Measurements from ENCODE around the gene NOP58. TPM values are rescaled to one million over a fixed set of nuclear protein-coding genes. Genes with fewer than 3 reads are reported as not detected.

NOP58 gene
- total and polyA plus RNA-seq, 2 of the 8 experiments (the other 6 are each of a cell fraction or from before 2014, with no cell fraction given): 41.5 to 133 TPM

- ChIA-PET CTCF (ENCODE audit: partially characterized antibody) (interaction anchor here (0.9 to 1.8 kb wide), 3 partner anchors 12 to 127 kb away, joined by 3 to 5 read pairs (median 4); no protein-coding TSS in a partner anchor), POLR2A (ENCODE audit: partially characterized antibody) (interaction anchor here (1.6 kb wide), 1 partner anchor 19 kb away, joined by 4 read pairs; no protein-coding TSS in a partner anchor)
- no peak overlapping the region for H2BK5ac ChIP-seq (ENCODE audit: low read depth, low read length)
- no peak overlapping the region for H2BK12ac ChIP-seq (ENCODE audit: low read depth, low read length)
- H3K18ac ChIP-seq (ENCODE audit: extremely low read depth, low read length): no peak overlapping the region
- H2AFZ ChIP-seq (ENCODE audit: low read length): no peak overlapping the region
- no peak overlapping the region for H3K4me3 ChIP-seq (ENCODE audit: extremely low read depth in 1 of 4, insufficient read depth in 2 of 4, low read depth in 3 of 4, low read length in 4 of 4)
- no peak overlapping the region for H3K14ac ChIP-seq (ENCODE audit: insufficient read length)
- no peak overlapping the region; the same call in 1 of the 2 replicates for H4K8ac ChIP-seq (ENCODE audit: extremely low read depth, insufficient read depth, low read length)
- no peaks in the 10 kb centered on the region for H3K9me3 ChIP-seq (ENCODE audit: insufficient read depth in 2 of 2, low read depth in 1 of 2, low read length in 1 of 2)
- H4K20me1 ChIP-seq (replicated peaks in 1 of 2; ENCODE audit: control insufficient read depth in 1 of 2, insufficient read depth in 2 of 2, low read length in 2 of 2): no peaks in the 10 kb centered on the region
- no peak overlapping the region for H2BK15ac ChIP-seq (ENCODE audit: low read length)
- H3K4me2 ChIP-seq (ENCODE audit: insufficient read depth in 1 of 2, low read depth in 2 of 2, low read length in 2 of 2): no peak overlapping the region
- H4K91ac ChIP-seq (replicated peaks; ENCODE audit: insufficient read length, low read length): no peak overlapping the region
- H3K36me3 ChIP-seq (ENCODE audit: control insufficient read depth in 2 of 4, insufficient read depth in 4 of 4, low read length in 3 of 4): no peaks in the 10 kb centered on the region
- no peak for TF ChIP-seq SP1 (IDR thresholded peaks at IDR 0.05; ENCODE audit: low read depth, low read length)
- no peak for TF ChIP-seq BACH1 (IDR thresholded peaks at IDR 0.05; ENCODE audit: low read length)
- no peak for TF ChIP-seq EZH2 (IDR thresholded peaks at IDR 0.05; ENCODE audit: low read depth, low read length, severe bottlenecking)
- TF ChIP-seq TAF1 (IDR thresholded peaks at IDR 0.05; ENCODE audit: low read depth, low read length): no peak
- no peak overlapping the region for H4K5ac ChIP-seq (ENCODE audit: insufficient read length, low read depth, low read length)
- no peak overlapping the region for H3K4ac ChIP-seq (replicated peaks; ENCODE audit: insufficient read length, low read depth, low read length)
- no peaks in the 10 kb centered on the region for H3K27me3 ChIP-seq (replicated peaks in 1 of 4; ENCODE audit: control insufficient read depth in 3 of 4, extremely low read depth in 1 of 4, insufficient read depth in 3 of 4, low read length in 3 of 4)
- H3K27ac ChIP-seq (ENCODE audit: low read depth, low read length): no peak overlapping the region
- H3K9ac ChIP-seq (replicated peaks in 1 of 4; ENCODE audit: extremely low read depth in 1 of 4, low read depth in 3 of 4, low read length in 3 of 4): no peak overlapping the region
- 94% methylated on average over 6 of the region's 6 CpGs; no CpG with 5 or more reads in 1 of the 2 experiments for WGBS, 2 experiments (ENCODE audit: extremely low coverage in 1 of 2, insufficient coverage in 1 of 2, insufficient read length in 1 of 2, insufficient replicate concordance in 2 of 2, low coverage in 1 of 2, low lambda C conversion rate in 2 of 2, missing lambda C conversion rate in 1 of 2)
- FAIRE-seq (no peak), DNase-seq (ENCODE audit: low read depth in 1 of 2, low spot score in 2 of 2) (no peak)
- no peak overlapping the region for H3K56ac ChIP-seq (replicated peaks; ENCODE audit: insufficient read length, low read depth, low read length)
- no peak overlapping the region for H2BK120ac ChIP-seq (replicated peaks; ENCODE audit: low read depth, low read length)
- no peaks in the 10 kb centered on the region for H3K79me2 ChIP-seq (ENCODE audit: control insufficient read depth in 1 of 2, insufficient read depth in 2 of 2, low read length in 2 of 2)
- H3K4me1 ChIP-seq (replicated peaks in 1 of 4; ENCODE audit: control insufficient read depth in 3 of 4, insufficient read depth in 4 of 4, low read length in 3 of 4): no peaks in the 10 kb centered on the region
- no peaks in the 10 kb centered on the region for H3K23me2 ChIP-seq (ENCODE audit: low read depth, low read length)
- H2BK20ac ChIP-seq (ENCODE audit: low read length): no peak overlapping the region
- H2AK5ac ChIP-seq (ENCODE audit: low read depth, low read length): no peak overlapping the region
- no peaks in the 10 kb centered on the region for H3K79me1 ChIP-seq (ENCODE audit: low read depth, low read length)
- H3K23ac ChIP-seq (ENCODE audit: insufficient read length): no peak overlapping the region
Measured at GRCh38 chr2:202335791-202336467, 70.4 kb downstream of the NOP58 start.

Measured in H1 (cell line).